Activated CD4-positive, alpha-beta T cell treated with anti-CD3 and anti-CD28 coated beads, Interleukin-2, amount 50 U/mL, for 48 hours (primary cell): ENCODE results near the gene SUSD5.

ENCODE experiments used
- DNase-seq, 2 experiments: peaks; one replicate each; pipeline ENCODE4 v3.0.0-alpha.2; 2020

The SUSD5 gene

DNA sequence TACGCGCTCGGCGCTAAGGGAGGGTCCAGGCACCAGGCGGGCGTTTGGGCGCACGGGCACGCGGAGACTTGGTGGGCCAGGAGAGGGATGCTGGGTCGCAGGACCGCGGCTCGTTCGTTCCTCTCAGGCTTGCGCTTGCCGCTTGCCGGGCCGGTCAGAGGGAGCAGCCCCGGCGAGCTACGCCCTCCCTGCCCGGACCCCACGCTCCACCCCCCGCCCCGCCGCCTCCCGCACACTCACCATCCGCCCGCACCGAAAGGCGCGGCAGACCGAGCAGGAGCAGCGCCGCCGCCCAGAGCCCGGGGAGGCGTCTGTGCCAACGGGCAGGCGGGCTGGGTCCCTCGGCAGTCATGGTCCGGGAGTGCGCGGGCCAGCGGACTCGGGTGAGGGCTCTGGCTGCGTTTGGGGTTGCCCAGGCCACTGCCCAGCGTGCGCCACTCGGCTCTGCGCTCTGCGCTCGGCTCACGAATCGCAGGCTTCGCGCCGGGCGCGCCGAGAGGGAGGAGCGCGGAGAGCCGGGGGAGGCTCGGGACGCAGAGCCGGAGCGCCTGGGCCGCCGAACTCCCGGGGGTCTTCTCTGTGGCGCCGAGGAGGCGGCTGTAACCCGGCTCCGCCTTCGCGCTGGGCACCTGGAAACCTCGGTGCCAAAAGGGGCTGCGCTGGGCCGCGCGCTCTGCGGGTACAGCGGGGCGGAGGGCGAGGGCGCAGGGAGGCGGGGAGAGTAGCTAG is at the start of gene SUSD5:
SUSD5 (minus strand) TSS at position 365 of the 729 bp plus-strand sequence; CDS start at position 352, 13 bp downstream.
- no peak for DNase-seq

DNA sequence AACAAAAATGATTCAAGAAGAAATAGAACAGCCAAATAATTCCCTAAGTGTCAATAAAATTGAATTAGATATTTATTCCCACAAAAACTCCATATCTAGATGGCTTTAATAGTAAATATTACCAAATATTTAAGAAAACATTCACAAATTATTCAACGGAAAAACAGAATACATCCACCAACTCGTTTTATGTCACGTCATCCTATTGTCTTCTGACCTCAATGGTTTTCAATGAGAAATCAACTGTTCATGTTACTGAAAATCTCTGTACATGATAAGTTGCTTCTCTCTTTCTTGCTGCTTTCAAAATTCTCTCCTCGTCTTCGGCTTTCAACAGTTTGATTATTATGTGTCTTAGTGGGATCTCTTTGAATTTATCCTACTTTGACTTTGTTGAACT is 41.5 kb upstream of the SUSD5 start:
- DNase-seq, result no peak

- DNase-seq, result no peak
Observed at GRCh38 chr3:33256249-33256648, 37.6 kb upstream of the SUSD5 start.

DNA sequence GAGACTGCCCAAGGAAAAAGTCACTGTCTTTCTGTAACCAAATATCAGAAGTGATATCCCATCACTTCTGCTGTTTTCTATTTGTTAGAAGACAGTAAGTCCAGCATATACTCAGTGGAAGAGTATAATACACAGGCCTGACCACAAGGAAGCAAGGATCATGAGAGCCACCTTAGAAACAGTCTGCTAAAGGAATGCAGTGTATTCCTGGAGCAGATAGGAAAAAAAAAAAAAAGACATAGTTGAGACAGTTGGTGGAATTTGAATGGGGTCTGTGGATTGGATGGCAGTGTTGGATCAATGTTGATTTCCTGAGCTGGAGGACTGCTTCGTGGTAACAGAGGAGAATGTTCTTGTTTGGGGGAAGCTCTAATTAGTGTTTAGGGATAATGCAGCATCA is 32.1 kb upstream of the SUSD5 start:
- DNase-seq, result no peak

GRCh38 chr3:33246786-33247185 is 28.2 kb upstream of the SUSD5 start:
- DNase-seq, result no peak

DNA sequence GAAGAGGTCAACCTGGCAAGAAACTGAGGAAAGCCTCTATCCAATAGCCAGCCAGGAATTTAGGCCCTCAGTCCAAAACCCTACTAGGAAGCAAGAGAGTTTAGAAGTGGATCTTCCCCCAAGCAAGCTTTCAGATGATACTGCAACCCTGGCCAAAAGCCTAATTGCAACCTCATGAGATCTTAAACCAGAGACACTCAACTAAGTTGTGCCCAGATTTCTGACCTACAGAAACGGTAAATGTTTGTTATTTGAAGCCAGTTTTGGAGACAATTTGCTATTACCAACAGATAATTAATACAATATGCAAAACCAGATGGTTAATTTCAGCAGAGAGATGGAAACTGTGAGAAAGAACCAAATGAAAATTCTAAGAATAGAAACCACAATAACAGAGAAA is 21.7 kb upstream of the SUSD5 start:
- DNase-seq, result no peak

DNA sequence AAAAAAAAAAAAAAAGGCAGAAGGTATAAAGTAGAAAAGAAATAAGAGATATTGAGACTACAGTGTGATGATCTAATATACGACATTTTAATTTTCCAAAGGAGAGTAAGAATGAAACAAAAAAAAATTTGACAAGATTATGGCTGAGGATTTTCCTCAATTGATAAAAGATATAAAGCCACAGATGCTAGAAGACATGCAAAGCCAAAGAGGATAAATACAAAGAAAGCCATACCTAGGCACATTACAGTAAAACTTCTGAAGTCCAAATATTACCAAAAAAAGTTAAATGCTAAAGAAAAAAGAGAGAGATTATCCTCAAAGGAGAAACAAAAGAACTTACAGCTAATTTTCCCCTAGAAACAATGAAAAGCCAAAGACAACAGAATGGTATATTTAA is 20.3 kb upstream of the SUSD5 start:
- no peak for DNase-seq

- DNase-seq, result no peak
Observed at GRCh38 chr3:33237439-33237838, 18.8 kb upstream of the SUSD5 start.

DNA sequence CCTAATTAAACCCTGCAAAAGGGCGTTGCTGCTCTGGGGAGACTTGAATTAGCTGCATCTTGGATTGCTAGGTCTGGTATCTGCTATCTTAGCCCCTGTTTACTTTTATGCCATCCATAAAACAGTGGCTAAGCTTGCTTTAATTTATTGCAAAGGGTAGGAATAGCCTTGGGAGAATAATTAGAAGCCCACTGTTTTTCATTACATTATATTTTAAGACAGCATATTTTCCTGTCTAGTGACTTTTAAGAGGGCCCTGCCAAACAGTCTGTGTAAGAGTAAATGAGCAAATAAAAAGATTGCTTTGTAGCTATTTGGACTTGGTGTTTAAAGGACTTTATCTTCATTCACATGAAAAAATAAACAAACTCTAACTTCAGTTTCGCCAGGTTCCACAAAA is 17.4 kb upstream of the SUSD5 start:
- DNase-seq, result no peak

- DNase-seq, result no peak
Observed at GRCh38 chr3:33233884-33234283, 15.3 kb upstream of the SUSD5 start.

GRCh38 chr3:33231756-33232465 is 13.3 kb upstream of the SUSD5 start:
- DNase-seq, result no peak

GRCh38 chr3:33229947-33230346 is 11.3 kb upstream of the SUSD5 start:
- no peak for DNase-seq

DNA sequence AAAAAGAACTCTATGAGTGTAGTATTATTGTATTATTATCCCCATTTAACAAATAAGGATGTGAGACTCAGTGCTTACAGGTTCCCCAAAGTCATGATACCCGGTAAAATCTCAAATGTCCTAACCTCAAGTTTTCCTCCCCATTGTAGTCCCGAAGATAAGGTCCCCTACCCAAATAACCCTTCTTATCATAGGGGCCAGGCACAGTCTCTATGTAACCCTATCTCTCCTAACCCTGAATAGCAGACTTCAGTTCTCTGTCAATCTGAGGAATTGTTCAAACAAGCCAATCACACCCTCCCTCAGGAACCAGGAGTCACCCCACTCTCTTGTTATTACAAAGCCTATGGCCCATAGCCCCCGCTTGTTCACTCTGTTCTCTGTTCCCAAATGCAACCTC is 10.5 kb upstream of the SUSD5 start:
- DNase-seq, result no peak

- DNase-seq, result no peak
Observed at GRCh38 chr3:33221241-33221640, 2.6 kb upstream of the SUSD5 start.

GRCh38 chr3:33219175-33219487 is 521 bp upstream of the SUSD5 start:
- DNase-seq, result no peak

DNA sequence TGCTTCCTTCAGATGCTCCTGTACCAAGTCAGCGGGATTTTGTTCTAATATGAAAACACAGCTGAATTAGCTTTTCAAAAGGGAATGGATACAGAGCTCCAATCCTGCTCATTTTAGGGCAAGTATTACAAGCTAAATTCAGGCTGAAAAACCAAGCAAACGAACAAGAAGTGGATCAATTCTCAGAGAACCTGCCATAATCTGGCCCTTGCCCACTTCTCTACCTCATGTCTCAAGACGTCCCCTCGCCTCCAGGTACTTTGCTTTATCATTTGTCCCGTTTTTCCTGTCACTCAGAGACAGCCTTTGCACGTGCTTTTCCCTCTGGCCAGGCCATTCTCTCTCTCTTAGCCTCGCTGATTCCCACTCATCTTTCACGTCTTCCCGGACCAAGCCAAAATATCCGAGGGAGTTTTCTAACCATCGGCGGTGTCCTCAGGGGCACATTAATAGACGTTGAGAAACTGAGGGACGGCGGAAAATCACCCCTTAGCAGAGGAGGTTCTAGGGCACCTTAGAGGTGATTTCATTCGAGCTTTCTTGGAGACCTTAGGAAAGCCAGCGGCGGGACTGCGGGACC is 654 bp downstream of the SUSD5 start:
- no peak for DNase-seq

DNA sequence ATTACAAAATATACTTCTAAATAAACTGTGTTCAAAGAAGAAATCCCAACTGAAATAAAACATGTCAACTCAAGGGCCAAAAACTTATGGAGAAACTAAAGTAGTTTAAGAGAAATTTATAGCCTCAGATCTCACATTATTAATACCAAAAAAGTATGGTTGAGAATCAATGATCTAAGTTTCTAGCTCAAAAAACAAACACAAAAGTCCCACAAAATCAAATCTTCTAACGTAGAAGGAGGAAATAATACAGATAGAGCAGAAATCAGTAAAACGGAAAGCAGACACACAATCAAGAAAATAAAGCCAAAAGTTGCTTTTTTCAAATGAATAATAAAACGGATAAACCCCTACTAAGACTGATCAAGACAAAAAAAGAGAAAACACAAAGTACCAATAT is 2.9 kb downstream of the SUSD5 start:
- DNase-seq, result no peak

GRCh38 chr3:33212406-33212805 is 6.2 kb downstream of the SUSD5 start:
- DNase-seq, result no peak

GRCh38 chr3:33211444-33211843 is 7.2 kb downstream of the SUSD5 start:
- DNase-seq, result no peak

DNA sequence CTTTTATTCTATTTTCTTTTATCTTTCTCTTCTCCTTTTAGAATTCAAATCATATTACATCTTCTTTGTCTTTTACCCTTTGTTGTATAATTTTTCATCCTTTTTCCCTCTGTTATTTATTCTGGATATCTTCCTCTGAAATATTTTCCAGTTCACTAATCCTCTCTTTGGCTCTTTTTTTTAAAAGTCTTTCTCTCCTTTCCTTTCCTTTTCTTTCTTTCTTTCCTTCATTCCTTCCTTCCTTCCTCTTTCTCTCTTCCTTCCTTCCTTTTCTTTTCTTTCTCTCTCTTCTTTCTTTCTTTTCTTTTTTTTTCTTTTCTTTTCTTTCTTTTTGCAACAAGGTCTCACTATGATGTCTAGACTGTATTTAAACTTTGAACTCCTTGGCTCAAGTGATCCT is 9.3 kb downstream of the SUSD5 start:
- no peak for DNase-seq

- no peak for DNase-seq
Observed at GRCh38 chr3:33202711-33203457, 15.7 kb downstream of the SUSD5 start.

GRCh38 chr3:33201195-33201594 is 17.4 kb downstream of the SUSD5 start:
- no peak for DNase-seq

- no peak for DNase-seq
Observed at GRCh38 chr3:33196538-33196937, 22.1 kb downstream of the SUSD5 start.

- no peak for DNase-seq
Observed at GRCh38 chr3:33194303-33194702, 24.3 kb downstream of the SUSD5 start.
